HG03135 (cell line): ENCODE measurements around the gene CFL1.

Experiments used
- ATAC-seq: cut with Tn5 transposase; IDR thresholded peaks from one replicate; pipeline ENCODE4 v1.9.1; 2021; ENCODE audit warnings: mild to moderate bottlenecking, moderate library complexity; ENCODE audit not compliant: unreplicated experiment

Gene CFL1

DNA sequence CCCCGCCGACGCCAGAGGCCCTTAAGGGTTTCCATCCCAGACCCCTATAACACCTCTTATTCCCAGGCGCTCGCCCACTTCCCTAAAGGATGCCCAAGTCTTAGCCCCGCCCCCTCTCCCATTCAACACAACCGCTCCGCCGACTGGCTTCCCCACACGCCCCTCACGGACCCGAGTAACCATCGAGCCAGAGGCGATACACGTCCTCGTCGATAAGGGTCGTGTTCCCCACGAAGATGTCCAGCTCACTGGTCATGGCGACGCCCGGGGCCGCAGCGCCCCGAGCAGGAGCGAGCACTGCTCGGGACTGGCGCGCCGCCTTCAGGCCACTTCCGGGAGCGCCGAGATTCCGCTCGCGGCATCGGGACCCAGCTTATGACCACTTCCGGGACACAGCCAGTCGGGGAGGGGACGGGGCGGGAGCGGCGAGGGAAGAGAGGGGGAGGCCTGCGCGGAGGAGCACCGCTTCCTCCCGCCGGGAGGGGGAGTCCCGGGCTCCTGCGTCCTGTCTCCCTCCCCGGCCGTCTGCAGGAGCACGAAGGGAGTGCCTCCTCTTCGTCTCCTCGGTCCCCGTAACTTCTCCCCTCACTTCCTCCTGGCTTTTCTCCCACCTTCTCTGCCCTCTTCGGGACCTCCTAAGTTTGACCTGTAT lies 30.3 kb upstream of the CFL1 start, which contains the start of gene FIBP:
FIBP (minus strand) TSS at position 309 of the 652 bp plus-strand sequence; CDS start at position 256, 53 bp downstream.
- peak; percentile 37 for ATAC-seq

GRCh38 chr11:65887723-65888162 lies 29.8 kb upstream of the CFL1 start:
- no peak for ATAC-seq

DNA sequence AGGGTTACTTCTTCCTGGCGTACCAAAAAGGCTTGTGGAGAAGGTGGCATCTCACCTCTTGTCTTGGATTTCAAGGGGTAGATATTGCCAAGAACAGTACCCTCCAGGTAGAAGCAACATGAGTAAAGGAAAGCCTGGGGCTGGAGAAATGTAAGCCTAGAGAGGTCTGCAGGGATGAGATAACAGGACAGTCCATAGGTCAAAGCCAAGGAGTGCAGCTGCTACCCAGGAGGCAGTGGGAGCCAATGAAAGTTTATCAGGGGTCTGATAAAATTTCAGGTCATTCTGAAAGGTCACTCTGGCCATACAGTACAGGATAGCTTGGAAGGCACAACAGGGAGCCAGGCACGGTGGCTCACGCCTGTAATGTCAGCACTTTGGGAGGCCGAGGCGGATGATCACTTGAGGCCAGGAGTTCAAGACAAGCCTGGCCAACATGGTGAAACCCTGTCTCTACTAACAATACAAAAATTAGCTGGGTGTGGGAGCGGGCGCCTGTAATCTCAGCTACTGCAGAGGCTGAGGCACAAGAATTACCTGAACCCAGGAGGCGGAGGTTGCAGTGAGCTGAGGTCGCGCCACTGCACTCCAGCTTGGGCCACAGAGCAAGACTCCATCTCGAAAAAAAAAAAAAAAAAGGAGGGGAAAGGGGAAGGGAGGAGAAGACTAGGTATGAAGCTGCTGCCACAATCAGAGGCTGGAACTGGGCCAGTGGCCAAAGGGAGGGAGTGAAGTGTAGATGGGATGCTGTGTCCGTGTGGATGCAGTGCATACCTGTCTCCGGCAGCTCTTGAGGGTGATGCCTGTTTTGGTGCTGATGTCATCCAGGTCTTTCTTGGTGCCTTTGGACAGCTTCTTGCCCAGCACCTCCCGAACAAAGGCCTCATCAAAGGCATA lies 29.1 kb upstream of the CFL1 start:
- no peak for ATAC-seq

DNA sequence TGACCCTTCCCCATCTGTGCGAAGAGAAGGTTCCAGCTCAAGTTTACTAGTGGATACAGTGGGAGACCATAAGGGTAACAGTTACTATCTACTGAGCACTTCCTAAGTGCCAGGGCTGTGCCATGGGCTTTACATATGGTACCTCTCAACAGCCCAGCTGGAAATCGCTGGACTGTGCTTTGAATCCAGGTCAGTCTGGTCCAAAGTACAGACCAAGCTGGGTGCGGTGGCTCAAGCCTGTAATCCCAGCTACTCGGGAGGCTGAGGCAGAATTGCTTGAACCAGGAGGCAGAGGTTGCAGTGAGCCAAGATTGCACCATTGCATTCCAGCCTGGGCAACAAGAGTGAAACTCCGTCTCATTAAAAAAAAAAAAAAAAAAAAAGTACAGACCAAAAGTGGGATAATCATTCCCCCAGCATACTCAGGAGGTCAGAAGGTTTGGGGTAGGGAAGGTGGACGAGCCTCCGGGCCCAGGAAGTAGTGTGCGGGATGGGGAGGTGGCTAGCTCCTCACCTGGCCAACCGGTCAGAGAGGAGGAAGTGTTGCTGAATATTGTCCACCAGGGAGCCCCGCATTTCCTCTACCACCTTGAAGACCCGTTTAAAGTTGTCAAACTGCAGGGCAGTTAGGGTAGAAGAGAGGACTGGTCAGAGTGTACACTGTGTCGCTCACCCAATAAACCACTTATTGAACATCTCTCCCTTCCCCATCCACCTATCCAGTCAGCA lies 28.0 kb upstream of the CFL1 start:
- ATAC-seq = no peak

- no peak for ATAC-seq
These were observed 27.3 kb upstream of the CFL1 start for GRCh38 chr11:65885231-65885630.

- no peak for ATAC-seq
These were observed 26.7 kb upstream of the CFL1 start for GRCh38 chr11:65884716-65885092.

GRCh38 chr11:65883786-65884715 lies 26.1 kb upstream of the CFL1 start:
- ATAC-seq = no peak

- ATAC-seq = no peak
These were observed 25.2 kb upstream of the CFL1 start for GRCh38 chr11:65883058-65883761.

DNA sequence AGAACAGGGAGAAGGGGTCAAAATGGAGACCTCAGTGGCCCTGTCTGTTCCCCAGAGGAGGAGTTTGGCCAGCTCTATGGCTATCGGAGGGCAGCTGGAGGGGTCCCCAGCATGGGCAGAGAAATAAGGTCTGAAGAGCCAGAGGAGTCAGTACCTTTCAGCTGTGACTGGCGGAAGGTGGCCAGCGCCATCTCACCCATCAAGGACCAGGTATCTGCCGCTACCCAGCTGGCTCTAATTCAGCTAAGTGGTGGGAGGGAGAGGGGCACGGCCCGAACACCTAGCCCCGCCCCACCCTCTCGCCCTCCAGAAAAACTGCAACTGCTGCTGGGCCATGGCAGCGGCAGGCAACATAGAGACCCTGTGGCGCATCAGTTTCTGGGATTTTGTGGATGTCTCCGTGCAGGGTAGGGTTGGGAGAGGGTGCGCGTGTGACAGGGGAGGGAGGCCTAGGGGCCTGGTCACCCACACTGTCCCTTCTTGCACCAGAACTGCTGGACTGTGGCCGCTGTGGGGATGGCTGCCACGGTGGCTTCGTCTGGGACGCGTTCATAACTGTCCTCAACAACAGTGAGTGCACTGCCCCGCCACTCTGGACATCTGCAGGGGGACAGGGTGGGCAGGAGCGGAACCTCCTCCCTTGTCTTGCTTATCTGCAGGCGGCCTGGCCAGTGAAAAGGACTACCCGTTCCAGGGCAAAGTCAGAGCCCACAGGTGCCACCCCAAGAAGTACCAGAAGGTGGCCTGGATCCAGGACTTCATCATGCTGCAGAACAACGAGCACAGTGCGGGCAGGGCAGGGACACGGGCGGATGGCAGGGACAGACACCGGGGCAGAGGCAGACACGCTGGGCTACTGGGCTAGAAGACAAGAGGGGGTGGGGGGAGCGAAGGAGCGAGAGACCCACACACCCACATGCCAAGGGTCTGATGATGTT lies 24.4 kb upstream of the CFL1 start:
- no peak for ATAC-seq

DNA sequence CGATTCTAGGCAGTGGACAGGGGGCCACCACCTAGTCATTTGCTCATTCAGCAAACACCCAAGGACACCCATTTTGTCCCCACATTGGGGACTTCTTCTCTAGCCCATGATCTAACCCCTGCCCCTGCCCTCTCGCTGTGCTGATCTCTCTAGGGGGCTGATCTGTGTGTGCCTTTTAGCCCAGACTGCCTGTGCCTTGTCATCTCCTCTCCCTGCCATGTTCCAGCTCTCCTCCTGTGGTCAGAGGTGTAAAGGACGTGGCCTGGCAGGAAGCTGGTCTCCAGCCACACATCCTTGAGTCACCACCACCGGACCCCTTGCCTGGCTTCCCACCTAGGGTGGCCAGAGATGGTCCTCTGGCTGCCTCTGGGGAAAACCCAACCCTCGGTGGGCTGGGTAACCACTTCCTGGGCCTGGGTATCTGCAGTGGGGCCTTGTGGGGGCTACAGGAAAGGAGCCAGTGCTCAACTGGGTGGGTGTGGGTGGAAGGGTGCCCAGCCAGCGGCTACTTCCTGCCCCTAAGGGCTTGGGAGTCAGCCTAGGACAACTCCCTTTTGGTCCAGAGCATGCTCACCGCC lies 23.0 kb upstream of the CFL1 start:
- no peak for ATAC-seq

DNA sequence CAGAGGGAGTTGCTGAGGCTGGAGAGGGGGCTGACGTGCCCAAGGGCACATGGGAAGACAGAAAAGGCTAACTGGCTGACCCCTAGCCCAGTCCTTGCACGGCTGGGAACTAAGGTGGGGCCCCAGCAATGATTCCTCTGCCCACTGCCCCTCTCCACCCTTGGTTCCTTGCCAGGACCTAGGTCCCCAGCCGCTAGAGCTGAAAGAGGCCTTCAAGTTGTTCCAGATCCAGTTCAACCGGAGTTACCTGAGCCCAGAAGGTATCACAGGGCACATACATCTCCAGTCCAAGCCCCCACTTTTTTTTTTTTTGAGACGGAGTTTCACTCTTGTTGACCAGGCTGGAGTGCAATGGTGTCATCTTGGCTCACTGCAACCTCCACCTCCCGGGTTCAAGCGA lies 22.0 kb upstream of the CFL1 start:
- no peak for ATAC-seq

DNA sequence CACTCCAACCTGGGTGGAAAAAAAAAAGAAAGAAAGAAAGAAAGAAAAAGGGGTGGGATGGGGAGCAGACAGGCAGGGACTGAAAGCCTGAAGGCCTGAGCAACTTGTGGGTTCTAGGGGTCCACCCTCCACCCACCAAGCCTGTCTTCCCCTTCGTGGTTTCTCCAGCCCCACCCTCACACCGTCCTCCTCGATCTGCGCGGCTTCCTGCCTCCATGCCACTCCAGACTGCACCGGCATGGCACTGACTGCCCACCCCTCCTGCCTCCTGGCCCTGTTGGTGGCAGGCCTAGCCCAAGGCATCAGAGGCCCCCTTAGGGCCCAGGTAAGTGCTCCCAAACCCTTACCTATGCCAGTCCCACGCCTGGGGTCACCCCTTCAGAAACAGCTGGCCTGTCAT lies 21.6 kb upstream of the CFL1 start, which contains the start of gene CTSW:
CTSW (plus strand) TSS at position 221 of the 400 bp plus-strand sequence; CDS start at position 239, 18 bp downstream.
- ATAC-seq = no peak

- peak; percentile 70 for ATAC-seq
These were observed 15.6 kb upstream of the CFL1 start for GRCh38 chr11:65873318-65874156.

DNA sequence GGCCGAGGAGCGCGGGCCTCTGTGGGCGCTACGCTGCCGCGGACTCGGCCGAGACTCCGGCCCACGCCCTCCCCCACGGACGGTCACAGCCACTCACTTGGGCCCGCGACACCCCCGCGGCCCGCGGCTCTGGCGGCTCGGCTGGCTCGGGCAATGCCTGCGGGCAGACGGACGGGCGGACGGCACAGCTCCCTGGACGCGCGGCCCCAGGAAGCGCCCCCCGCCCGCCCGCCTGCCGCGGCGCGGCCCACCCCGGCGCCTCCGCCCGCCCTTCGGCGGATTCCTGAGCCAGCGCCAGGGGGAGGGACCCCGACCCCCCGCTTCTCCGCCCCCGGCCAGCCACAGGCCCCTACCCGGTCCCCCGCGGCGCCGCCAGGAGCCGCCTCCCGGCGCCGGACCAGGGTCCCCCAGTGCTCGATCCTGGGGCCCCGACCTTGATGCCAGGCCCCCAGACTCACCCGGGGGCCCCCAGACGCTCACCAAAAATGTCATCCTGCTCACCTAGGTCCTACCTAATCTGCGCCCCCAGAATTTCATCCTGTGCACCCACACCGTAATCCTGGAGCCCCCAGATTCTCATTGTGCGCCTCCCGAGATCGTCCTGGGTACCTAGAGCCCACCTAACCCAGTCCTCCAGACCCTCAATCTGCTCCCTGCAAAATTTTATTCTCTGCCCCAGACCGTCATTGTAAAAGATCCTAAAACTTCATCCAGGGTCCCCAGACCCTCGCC lies 14.8 kb upstream of the CFL1 start, which contains the start of gene EFEMP2:
EFEMP2 (minus strand) TSS at position 215 of the 732 bp plus-strand sequence. CDS start 446 bp downstream, outside the sequence.
- no peak for ATAC-seq

GRCh38 chr11:65871811-65872548 lies 14.0 kb upstream of the CFL1 start:
- ATAC-seq = no peak
